Measurements from ENCODE around the gene CTIF. TPM values are rescaled to one million over a fixed set of nuclear protein-coding genes. Genes with fewer than 3 reads are reported as not detected.

Gene CTIF
- total and polyA plus RNA-seq, 2 experiments from 2014 or later, result 8.6 to 14.4 TPM

GRCh38 chr18:48882379-48882778 is 343.5 kb downstream of the CTIF start:
- Histone ChIP-seq H3K27me3 (ENCODE audit: insufficient read depth) (no peaks in the 10 kb centered on the region), H3K4me3 (no peak overlapping the region), H3K79me2 (replicated peaks; ENCODE audit: insufficient read depth) (no peaks in the 10 kb centered on the region), H3F3A (replicated peaks; ENCODE audit: low read depth) (no peaks in the 10 kb centered on the region), H3K36me3 (ENCODE audit: insufficient read depth) (no peaks in the 10 kb centered on the region; the same call in 1 of the 2 replicates), H3K9me2 (ENCODE audit: insufficient read depth) (peaks cover 6% of the 10 kb centered on the region; the same call in 1 of the 2 replicates), H3K4me1 (ENCODE audit: insufficient read depth) (peaks cover 5% of the 10 kb centered on the region), H2AFZ (no peak overlapping the region), H4K20me1 (replicated peaks; ENCODE audit: insufficient read depth) (no peaks in the 10 kb centered on the region), H3K4me2 (no peak overlapping the region), H3K27ac (ENCODE audit: low read depth) (no peak overlapping the region)
- no peak overlapping the region for H3K4me3 Mint-ChIP-seq
- DNase-seq (ENCODE audit: low spot score), result no peak
- no peak overlapping the region for H3K27ac Mint-ChIP-seq
- peaks cover 2% of the 10 kb centered on the region for H3K9me3 Mint-ChIP-seq
- TF ChIP-seq JUNB (IDR thresholded peaks at IDR 0.05; ENCODE audit: unreplicated experiment) (no peak), CTCF (conservative IDR thresholded peaks at IDR 0.05; ENCODE audit: low read depth in 2 of 2) (no peak), EZH2phosphoT487 (IDR thresholded peaks at IDR 0.05; ENCODE audit: unreplicated experiment) (no peak), ETS1 (IDR thresholded peaks at IDR 0.05) (no peak), STAT1 (IDR thresholded peaks at IDR 0.05; ENCODE audit: unreplicated experiment) (no peak), REST (IDR thresholded peaks at IDR 0.05; ENCODE audit: unreplicated experiment) (no peak), CREB1 (CRISPR knock-in tag; IDR thresholded peaks at IDR 0.05; ENCODE audit: low read depth) (no peak), NANOG (IDR thresholded peaks at IDR 0.05; ENCODE audit: borderline replicate concordance) (no peak), ZNF331 (CRISPR knock-in tag; IDR thresholded peaks at IDR 0.05; ENCODE audit: low read depth) (no peak), ZNF462 (CRISPR knock-in tag; IDR thresholded peaks at IDR 0.05) (no peak), POLR2AphosphoS5 (IDR thresholded peaks at IDR 0.05; ENCODE audit: low read depth) (no peak)
- H3K27me3 Mint-ChIP-seq (ENCODE audit: insufficient read depth, low read depth, poor library complexity), result peaks cover 13% of the 10 kb centered on the region
- no peaks in the 10 kb centered on the region; the same call in 2 of the 3 replicates for H3K36me3 Mint-ChIP-seq (ENCODE audit: low read depth)
- H3K4me1 Mint-ChIP-seq, result peaks cover 14% of the 10 kb centered on the region
- ATAC-seq, result no peak
